Stimulated activated CD8-positive, alpha-beta memory T cell treated with anti-CD3 and anti-CD28 coated beads, Interleukin-2, amount 100 ng/mL, for 1 hour (primary cell): ENCODE measurements around the gene SERPINB2.

Experiments used
- DNase-seq, 2 donors: peaks; one replicate each; pipeline ENCODE4 v3.0.0-alpha.2; 2020; ENCODE audit warnings: low read depth in 2 of 2

The SERPINB2 gene, protein sequence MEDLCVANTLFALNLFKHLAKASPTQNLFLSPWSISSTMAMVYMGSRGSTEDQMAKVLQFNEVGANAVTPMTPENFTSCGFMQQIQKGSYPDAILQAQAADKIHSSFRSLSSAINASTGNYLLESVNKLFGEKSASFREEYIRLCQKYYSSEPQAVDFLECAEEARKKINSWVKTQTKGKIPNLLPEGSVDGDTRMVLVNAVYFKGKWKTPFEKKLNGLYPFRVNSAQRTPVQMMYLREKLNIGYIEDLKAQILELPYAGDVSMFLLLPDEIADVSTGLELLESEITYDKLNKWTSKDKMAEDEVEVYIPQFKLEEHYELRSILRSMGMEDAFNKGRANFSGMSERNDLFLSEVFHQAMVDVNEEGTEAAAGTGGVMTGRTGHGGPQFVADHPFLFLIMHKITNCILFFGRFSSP

DNA sequence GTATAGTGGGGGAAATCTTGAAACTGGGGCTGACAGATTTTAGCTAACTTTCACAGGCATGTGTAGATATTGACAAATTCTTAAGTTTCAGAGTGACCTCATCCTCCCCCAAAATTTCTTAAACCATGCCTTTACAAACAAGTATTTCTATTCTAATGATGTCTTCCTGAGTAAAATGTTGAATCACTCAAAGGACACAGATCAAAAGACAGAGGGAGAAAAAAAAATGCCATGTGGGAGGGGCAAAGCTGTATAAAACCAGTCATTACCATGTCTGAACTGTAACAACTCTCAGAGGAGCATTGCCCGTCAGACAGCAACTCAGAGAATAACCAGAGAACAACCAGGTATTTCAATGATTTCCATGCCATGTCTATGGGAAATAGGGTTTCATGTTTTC, at the start of gene SERPINB2:
SERPINB2 (plus strand) TSS at position 282 of the 400 bp plus-strand sequence. CDS start 3,740 bp downstream, outside the sequence.
- DNase-seq, result no peak

DNA sequence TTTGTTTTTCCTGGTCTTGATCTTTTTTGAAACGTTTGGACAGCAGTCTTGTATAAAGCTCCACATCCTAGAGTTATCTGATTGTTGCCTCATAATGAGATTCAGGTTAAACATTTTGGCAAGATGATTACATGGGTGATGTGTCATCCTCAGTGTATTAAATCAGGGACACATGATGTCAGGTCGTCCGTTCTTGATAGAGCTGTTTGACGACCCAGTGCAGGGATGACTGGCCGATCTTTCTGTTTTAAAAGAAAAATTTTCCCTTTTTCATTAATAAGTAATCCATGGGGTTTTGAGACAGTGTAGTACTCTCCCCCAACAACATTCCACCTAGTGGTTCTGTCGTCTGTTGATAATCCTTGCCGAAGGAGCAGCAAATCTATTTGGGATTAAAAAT, 44.5 kb upstream of the SERPINB2 start:
- no peak for DNase-seq

DNA sequence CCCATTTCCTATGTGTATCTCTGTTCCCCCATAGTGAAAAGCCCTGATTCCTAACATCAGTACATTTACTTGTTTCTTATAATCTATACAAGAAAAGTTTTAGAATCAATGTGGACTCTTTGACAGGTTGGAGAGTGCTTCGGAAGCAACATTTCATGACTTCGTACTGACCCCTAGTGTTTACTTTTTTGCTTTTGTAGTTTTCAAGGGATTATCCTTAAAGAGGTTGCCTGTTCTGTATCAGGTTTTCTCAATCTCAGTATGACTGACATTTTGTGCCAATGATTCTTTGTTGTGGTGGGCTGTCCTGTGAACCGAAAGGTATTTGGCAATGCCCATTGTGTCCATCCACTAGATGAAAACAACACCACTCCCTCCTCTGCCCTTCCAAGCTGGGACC, 43.3 kb upstream of the SERPINB2 start:
- DNase-seq, result no peak

DNA sequence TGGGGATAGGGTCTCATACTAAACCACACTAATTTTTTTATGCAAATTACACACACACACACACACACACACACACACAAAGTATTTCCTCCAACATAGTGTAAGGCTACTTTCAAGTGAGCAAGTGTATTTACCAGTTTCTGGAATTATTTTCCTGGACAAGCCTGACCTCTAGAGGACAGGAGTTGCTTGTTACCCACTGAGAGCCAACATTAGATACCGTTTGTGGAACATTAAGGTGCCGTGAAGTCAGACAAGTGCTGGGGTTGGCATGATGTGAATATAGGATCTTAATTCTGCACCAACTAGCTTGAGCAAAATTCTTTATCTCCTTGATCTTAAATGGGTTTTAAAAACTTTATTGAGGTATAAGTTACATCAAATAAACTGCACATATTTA, 39.3 kb upstream of the SERPINB2 start:
- no peak for DNase-seq

DNA sequence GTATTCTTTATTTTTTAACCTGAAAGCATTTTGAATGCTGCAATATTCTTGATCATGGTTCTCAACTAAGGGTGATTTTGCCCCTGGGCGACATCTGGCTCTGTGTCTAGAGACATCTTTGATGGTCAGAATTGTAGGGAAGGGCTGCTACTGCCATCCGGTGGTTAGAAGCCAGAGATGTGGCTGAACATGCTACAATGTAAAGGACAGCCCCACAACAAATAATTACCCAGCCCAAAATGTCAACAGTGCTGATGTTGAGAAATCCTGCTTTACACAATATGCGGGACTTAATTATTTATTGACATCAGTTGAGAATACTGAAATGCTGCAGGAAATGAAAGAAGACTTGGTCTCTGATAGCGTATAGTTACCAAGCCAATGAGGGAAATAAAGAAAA, 37.5 kb upstream of the SERPINB2 start:
- no peak for DNase-seq

DNA sequence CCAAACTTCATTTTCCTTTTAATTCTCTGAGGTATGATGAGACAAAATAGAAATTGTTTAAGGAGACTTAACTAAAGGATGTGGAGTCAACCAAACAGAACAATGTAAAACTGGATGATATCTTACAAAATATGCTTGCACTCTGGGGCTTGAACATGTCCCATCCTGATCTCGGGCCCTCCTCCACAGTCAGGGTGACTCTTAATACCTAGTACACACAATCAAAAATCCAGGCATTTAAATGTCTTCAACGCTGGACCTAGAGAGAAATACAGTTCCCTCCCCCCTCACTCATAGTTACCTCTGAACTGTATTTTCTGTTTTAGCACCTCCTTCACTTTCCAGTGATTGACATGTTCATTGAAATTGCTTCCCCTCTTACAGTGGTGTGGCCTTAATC, 36.9 kb upstream of the SERPINB2 start:
- DNase-seq, result no peak

DNA sequence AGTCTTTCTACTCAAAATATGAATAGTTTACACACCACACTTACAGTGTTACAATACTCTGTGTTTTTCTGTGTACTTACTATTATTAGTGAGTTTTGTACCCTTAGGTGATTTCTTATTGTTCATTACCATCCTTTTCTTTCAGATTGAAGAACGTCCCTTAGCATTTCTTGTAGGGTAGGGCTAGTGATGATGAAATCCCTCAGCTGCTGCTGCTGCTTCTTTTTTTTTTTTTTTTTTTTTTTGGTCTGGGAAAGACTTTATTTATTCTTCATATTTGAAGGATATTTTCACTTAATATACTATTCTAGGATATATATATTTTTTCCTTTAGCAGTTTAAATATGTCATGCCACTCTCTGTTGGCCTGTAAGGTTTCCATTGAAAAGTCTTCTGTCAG, 29.0 kb upstream of the SERPINB2 start:
- no peak for DNase-seq

DNA sequence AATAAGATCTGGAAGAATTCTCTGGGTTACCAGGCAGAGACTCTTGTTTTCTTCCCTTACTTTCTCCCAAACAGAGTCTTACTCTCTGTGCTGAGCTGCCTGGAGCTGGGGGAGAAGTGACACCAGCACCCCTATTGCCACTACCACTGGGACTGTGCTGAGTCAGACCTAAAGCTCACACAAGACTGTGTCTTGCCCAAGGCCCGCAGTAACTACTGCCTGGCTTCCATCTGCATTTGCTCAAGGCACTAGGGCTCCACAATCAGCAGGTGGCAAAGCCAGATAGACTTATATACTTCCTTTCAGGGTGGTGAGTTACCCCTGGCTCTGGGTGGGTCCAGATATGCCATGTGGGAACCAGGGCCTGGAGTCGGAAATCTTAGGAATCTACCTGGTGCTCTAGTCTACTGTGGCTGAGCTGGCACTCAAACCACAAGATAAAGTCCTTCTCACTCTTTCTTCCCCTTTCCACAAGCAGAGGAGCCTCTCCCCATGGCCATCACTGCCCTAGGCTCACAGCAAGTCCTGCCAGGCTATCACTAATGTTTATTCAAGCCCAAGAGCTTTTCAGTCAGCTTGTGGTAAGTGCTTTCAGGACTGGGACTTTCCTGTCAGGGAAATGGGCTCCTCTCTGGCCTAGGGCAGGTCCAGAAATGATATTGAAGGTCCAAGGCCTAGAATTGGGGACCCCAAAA, 27.6 kb upstream of the SERPINB2 start:
- DNase-seq, result no peak

DNA sequence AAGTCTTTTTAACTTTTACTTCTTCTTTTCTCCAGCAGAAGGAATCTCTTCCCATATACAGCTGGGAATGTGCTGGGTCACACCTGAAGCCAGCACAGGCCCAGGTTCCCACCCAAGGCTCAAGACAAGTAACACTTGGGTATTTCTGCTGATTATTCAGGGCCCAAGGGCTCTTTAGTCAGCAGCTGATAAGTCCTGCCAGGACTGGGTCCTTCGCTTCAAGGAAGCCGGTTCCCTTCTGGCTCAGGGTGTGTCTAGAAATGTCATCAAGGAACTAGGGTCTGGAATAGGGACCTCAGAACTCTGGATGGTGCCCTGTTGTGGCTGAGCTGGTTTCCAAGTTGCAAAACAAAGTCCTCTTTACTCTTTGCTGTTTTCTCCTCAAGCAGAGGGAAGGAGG, 27.0 kb upstream of the SERPINB2 start:
- DNase-seq, result no peak

DNA sequence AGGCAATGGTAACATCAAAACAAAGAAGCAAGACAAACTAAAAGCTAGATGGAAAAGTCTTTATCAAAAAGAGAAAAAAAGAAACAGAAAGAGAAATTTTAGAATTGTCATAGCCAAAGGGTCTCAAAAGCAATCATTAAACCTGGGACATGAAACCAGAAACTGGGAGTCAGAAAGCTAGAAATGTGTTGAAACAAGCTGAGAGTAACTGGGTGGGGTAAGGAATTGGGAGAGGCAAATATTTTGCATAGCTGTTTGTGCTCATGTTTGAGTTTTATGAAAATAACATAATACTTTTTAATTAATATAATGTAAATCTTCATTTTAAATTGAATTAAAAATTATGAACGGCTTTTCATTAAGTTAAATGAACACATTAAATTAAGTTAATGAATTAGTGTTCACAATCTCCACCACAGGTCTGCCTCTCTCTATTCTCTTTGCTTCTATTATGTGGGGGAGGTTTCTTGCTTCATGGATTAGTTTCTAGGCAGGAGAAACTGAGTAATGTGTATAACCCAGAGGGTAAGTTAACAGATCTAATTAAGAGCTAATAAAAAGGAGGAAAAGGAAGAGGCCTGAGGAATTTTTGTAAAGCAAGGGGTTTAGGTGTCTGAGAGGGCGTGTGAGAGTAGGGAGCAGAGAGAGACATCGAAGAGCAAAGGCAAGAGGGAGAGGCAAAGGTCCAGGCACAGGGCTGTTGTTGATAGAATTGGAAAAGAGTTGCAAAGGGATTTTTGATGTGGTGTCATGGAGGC, 20.0 kb upstream of the SERPINB2 start:
- no peak for DNase-seq

DNA sequence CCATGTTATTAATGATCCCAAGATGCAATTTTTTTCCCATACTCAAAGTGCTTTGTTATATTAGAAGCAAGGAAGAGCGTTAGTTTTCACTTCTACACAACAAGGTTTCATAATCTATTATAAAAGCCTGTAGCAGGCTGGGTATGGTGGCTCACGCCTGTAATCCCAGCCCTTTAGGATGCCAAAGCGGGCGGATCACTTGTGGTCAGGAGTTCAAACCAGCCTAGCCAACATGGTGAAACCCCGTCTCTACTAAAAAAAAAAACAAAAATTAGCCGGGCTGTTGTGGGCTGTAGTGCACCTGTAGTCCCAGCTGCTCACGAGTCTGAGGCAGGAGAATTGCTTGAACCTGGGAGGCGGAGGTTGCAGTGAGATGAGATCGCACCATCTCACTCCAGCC, 19.0 kb upstream of the SERPINB2 start:
- no peak for DNase-seq

DNA sequence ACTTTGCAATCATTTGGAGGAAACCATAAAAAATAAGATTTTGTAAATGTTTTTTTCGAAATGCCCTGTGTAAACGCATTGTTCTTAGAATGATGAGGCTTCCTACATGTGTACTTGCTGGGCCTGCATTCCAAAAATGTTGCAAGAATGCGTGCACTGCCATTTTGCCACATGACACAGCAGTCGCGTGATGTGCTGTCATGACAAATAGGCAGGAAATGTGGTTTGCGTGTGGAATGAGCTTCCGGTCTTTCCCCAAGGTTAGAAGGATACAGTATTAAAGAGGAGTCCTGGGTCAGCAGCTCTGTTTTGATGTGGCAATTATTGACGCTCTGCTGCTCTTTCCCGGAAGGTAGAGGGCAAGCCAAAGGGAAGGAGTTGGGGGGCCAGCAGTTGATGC, 18.1 kb upstream of the SERPINB2 start:
- no peak for DNase-seq

DNA sequence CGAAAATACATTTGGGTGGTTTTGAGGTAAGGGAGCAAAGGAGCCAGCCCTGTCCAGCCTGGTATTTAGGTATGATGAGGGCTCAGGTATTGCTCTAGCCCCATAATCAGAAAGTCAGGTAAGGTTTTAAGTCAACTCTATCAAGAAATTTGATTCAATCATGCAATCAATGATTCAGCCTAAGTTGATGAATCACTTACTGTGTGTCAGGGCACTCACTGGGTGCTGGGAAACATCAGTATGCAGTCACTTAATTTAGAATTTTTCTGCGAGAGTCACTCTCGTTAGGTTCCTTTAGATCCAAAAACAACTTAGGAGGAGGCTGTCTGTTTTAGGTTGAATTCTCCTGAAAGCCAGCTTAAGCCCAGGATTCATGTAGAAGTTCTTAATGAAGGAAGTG, 17.7 kb upstream of the SERPINB2 start:
- DNase-seq, result no peak

DNA sequence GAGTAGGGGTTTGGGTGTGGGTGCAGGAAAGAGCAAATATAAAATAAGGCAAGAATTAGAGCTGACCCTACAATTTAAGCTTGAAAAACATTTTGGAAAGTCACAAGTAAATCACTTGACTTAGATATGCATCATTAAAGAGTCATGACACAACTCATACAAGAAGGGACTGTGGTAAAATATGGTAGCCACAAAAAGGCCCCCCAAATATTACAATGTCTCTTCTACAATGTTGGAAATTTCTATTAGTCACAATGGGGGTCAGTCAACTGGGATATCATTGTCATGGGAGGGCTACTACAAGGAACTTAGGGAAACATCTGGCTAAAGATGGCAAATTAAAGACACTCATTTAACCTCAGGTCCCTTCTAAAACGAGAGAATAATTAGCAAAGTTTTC, 15.7 kb upstream of the SERPINB2 start:
- DNase-seq, result no peak

DNA sequence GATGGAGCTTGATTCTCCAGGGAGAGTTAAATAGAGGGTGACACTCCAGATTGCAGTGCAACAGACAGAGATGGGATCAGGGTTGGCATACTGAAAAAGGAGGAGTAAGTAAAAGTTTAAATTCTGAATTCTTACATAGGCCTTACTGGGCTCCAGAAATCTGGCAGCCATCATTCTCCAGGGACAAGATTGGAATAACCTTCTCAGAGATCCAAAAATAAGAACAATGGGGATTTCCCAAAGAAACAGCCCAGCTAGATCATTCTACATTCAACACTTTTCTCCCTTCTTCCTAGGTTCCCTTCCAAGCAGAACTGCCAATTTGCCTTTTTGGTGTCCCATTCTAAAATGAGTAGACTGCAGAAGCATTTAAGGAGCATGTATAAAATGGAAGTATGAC, 14.9 kb upstream of the SERPINB2 start:
- DNase-seq, result no peak

DNA sequence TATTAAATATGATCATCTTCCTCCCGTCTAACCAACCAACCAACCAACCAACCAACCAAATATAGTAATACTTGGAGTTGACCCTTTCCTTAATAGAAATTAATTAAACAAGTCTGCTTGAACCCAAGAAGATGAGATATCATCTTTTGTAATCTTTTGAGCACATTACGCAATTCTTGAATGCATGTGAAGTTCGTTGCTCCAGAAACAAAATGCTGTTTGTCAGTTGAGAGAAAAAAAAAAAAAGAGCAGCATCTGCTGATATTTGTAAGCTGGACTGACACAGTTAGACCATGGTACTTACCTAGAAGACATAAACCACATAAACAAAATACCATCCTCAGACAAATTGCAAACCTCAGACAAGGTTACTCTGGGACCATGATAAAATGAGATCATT, 9.2 kb upstream of the SERPINB2 start:
- no peak for DNase-seq

DNA sequence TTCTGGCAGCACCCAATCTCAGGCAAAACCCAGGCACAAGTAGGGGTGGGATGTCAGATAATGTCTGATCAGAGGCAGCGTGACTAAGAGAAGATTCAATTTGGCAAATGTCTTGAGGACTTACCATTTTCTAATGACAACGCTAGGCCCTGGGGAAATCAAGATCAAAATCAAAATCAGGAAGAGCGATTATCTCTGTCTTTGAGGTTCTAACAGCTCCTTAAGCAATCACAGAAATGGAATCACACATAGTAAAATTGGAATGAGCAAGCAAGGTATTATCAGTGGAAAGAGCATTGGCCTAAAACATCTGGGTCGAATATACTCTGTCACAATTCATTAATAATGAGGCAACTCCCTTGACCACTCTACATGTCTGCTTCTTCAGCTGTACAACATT, 8.6 kb upstream of the SERPINB2 start:
- no peak for DNase-seq

DNA sequence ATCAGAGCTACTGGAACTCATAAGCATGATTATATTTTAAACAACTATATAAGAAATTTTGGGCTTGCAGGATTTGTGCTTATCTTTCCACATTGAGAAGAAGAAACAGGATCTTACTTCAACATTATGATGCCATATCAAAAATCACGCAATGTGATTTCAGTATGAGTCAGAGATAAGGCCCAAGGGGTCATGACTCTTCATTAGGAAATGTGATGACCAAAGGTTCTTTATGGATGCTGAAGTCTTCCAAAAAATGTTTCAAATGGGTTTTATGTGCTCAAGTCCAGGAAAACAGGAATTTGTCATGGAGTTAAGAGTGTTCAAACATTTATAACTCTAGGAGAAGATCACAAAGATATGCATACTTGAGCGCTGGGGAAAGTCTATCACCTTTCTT, 7.8 kb upstream of the SERPINB2 start:
- no peak for DNase-seq

DNA sequence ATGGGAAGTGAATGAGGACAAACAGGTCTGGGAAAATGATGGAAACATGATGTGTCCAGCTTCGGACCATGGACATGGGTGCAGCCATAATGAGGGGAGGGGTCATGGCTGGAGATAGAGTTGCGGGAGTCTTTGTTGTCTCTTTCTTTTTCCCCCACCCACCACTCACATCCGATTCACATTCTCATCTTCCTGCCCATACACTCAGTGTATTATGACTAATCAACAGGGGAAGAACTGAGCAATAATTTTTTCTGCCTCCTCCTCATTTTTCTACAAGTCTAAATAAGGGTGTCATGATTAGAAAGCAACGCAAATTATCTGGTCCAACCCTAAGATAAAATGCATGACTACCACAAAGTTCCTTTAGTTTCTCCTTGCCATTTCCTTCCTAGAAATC, 5.7 kb upstream of the SERPINB2 start:
- DNase-seq, result no peak

DNA sequence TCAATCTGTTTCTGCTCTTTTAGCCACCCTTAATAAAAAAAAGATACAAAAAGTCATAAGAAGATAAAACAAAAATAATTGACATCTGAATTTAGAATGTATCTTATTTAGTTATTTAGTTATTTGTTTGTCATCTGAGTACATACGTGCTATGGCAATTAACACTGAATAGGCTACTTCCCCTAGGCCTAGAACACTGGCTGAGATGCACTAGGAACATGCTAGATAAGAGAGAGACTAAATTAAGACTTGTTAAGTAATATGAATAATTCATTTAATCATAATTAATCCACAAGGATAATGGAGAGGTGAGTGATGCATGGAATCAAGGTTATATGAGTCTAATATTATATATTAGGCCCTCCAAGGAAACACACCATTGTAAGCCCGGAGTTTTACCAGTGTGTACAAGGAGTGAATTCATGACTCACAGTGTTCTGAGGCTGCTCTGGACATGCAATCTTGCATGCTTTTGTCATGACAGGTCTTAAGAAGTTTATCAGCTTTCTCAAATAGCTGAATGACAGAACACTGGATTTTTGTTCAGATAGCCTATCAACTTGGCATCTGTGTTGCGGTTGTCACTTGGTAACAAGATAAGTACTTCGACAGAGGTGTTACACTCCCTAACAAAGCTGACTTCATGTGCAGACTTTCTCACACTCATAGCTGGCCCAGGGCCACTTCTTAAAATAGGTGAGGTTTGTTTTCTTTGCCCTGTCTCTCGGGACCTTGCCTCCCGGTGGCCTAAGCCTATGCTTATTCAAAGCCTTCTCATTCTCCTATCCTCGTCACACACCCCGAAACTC, 5.0 kb upstream of the SERPINB2 start:
- DNase-seq, result no peak

DNA sequence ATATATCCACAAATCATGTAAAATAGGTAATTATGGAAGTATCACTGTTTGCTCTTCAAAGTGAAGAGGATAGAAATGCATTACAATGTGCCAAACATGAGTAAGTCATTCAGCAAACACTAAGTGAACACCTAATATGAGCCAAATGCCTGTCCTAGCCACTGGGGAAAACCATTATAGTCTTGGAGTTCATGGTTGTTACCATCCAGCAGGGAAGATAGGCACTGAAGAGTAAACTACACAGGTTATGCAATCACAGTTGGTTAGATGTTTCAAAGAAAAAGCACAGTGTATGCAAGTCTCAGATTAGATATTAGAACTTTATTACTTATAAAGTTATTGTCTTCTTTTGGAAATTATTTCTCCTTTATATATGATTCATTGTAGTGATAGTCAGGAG, 3.9 kb upstream of the SERPINB2 start:
- DNase-seq, result no peak
